ENCODE measurements around the gene ACY1.

The ACY1 gene

DNA sequence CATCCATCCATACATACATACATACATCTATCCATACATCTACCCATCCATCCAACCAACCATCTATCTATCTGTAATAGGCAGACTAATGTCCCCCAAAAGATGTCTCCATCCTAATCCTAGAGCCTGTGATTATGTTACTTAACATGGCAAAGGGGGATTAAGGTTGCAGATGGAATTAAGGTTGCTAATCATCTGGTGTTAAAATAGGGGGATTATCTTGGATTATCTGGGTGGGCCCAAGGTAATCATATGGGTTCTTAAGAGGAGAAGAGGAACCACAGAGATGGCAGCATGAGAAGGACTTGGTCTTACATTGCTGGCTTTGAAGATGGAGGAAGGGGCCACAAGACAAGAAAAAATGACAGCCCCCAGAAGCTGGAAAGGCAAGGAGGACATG, 27.1 kb downstream of the ACY1 start:
- no peak for DNase-seq

DNA sequence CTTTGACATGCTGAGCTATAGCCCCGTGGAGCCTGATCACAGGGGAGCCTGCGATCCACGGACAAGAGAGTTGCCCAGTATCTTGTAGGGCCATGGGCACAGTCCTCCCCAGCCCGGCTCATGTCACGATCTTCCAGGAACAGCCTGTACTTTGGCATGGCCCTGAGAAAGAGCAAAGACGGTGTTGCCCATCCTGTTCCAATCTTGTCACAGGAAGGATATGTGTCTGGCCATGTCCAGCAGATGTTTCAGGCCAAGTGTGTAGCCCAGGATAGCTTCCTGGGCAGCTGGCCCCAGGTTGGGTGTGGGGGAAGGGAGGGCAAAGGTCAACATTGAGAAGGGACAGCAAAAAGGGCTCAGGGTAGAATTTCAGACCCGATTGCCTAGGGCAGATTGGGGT, 29.4 kb downstream of the ACY1 start:
- DNase-seq: no peak

- no peak for DNase-seq
Observed at GRCh38 chr3:52013802-52014598, 30.7 kb downstream of the ACY1 start.

DNA sequence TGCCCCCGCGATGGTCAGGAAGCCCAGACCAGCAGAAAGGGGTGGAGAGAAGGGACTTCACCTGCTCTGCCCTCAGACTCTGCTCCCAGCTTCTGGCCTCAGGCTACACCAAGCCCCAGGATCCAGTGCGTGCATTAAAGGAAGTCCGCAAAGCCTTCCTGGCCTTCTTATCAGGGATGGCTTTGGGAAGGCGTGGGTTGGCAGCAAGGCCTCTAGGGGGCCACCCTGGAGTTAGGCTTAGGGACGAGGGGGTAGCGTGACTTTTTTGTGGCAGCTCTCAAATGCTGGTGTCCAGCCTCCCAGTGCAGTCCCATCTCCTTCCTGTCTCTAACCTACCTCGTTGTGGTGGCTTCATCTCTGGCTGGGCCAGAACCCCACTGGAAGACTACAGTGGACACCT, 31.3 kb downstream of the ACY1 start:
- DNase-seq: no peak

- DNase-seq: no peak
Observed at GRCh38 chr3:52015438-52016228, 32.3 kb downstream of the ACY1 start.

- no peak for DNase-seq
Observed at GRCh38 chr3:52017586-52017985, 34.3 kb downstream of the ACY1 start.

GRCh38 chr3:52018319-52019000, 35.1 kb downstream of the ACY1 start:
- no peak for DNase-seq

DNA sequence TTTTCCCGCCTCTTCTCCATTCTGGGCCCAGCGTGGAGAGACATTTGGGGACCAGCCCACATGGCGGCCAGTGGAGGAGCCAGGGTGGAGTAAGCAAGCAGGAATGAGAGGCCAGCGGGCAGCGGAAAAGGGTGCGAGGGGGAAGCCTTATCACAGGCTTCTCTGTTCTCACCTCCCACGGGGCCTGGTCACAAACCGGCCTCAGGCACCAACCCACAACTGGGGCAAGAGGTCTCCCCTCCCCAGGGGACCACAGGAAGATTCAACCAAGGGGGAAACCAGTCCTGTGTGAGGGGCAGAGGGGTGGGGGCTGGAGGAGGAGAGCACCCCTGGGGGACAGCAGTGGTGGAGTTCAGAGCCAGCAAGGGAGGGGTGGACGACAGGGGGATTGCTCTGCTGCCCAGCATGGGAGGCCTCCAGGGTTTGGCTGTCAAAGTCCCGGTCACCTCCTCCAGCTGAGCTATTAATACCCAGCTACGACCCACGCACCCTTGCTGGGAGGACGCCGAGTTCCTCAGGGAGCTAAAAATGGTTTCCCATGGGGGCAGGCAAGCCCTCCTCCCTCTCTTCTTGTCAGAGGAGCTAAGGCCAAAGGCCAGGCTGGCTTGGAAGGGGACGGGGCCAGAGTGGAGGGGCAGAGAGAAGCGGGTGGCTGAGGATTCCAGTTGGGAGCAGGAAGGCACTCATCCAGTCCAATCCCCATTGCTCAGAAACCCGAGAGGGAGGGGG, 36.2 kb downstream of the ACY1 start:
- DNase-seq: no peak

DNA sequence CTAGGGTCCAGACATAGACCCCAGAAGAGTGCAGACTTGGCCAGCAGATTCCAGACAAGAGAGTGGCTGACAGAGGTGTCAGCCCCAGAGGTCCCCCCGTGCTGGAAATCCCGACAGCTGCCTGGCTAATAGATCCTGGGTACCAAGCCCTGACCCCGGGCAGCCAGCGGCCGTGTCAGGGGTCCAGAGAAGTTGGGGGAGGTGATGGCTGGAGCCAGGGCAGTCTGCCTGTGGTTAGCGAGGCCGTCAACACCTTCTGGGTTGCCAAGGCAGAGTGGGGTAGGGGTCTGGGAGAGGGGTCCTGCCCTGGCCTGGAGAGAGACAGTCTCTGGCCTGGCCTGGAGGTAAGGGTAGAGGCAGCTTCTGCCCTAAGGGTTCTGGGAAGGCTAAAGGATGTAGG, 37.5 kb downstream of the ACY1 start:
- no peak for DNase-seq

GRCh38 chr3:52021489-52022268, 38.3 kb downstream of the ACY1 start:
- peak; percentile 37 for DNase-seq

DNA sequence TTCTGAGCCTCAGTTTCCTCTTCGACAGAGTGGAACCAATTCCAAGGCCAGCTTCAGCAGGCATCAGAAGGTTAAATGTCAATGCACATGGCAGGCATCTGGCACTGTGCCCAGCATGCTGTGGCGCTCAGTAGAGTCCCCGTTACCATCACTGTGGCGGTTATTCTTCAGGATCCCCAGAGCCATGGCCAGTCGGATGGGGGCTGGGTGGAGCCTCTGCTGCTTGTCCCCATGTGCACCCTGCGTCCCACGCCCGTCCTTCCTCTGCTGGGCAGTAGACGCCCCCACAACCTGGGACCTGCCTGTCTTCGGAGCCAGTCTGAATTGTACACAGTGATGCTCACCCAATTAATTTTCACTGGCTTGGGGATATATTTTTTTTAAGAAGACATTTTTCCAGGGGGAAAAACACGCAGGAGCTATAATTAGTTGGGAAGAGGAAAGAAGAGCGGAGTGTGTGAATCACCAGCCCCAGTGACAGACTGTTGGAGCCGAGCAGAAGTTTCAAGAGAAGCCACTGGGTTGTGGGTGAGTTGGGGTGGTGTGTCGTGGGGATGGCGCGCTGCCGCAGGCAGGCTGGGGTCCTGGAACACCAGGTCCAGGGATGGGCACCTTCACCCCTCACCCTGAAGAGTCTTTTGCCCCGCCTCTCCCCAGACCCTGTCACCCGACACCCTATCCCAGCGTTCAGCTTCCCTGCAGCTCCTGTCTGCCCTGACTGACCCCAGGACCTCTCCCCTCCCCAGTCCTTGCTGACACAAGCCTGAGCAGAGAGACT, 39.2 kb downstream of the ACY1 start:
- no peak for DNase-seq

DNA sequence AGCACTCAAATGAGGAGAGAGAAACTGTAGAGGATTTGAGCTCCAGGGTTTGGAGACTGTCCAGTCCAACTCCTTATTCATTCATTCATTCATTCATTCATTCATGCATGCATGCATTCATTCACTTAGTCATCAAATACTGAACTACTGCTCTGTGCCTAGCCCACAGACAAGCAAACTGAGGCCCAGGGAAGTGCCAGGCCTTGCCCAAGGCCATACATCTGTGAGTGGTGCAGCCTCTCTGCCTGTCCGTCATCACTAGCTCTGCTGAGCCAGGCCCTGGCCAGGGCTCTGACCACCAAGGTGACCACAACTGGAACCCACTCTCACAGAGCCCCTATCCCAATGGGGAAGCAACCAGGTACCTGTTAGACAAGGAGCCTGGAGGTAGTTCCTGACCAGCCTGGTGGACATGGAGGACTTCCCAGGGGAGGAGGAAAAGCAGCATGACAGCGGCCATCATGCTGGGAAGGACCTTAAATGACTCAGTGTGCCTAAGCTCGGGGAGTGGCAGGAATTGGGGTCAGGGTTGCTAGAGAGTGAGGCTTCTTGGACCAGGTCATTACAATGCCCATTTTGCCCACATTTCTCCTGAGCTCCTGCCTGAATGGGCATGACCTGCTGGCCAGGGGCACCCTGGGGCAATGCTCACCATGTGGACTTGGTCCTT, 39.9 kb downstream of the ACY1 start:
- no peak for DNase-seq

GRCh38 chr3:52023860-52024764, 40.8 kb downstream of the ACY1 start:
- no peak for DNase-seq

- no peak for DNase-seq
Observed at GRCh38 chr3:52024765-52025452, 41.6 kb downstream of the ACY1 start.

DNA sequence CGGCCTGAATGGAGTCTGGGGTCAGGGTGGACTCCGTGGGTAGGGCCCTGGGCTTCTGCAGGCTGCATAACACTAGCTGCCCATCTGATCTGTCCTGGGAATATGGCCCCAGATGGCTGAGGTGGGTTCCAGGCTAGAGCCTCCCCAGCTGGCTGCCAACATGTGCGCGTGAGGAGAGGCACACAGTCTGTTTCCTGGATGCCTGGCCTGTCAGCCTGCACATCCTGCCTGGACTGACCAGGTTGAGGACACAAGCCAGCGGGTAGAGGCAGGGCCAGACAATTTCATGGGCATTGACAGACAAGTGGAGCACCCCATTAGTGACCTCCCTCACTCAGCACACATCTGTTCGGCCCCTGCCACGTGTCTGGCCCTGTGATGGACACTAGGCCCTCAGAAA, 42.1 kb downstream of the ACY1 start:
- DNase-seq: no peak

DNA sequence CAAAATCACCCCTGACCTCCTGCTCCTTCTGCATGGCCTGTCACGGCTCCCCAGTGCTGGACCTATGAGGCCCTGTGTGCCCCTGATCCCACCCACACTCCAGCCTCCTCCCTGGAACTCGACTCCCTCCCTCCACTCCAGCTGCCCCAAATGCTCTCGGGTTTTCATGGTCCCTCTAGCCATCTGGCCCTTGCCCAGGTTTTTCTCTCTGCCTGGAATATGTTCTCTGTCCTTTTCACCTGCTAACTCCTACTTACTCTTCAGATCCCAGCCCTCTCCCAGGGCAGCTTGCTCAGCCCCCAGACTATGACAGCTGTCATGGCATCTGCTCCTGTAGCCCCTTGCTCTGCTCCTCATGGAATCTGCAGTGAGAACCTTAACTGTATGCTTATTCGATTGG, 42.7 kb downstream of the ACY1 start:
- no peak for DNase-seq

GRCh38 chr3:52028572-52028971, 45.2 kb downstream of the ACY1 start:
- DNase-seq: no peak

DNA sequence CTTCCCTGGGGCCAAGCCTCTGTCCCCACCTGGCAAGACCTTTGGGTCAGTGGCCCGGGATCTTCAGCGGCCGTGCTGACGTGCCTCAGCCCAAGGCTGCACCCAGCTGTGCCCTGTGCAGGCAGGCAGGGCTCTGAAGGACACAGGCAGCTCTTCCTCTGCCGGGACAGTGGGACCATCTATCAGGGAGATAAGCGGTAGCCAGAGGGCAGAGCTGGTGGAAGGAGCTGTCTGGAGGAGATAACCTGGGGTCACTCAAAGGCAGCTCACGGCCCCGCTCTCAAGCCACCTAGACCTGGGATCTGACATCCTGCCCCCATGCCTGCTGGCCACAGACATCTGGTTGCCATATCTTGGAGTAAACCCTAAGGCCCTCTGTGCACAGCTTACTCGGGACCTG, 45.7 kb downstream of the ACY1 start:
- DNase-seq: no peak

DNA sequence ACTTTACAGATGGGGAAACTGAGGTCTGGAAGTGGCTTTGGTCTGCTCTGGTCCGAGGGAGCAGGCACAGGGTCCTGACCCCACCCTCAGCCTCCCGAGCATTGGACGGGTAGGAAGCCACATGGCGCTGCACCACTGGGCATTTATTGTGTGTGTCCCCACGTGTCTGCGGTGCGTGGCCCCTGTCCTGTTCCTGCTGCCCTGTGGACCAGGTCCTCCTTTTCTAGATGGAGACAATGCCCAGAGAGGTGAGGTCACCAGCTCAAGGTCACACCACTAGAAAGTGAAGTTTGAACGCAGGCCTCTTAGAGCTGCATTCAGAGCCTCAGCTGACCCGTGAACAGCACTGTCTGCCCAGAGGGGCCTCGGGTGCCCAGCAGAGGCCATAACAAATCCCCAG, 46.2 kb downstream of the ACY1 start:
- no peak for DNase-seq

Data from NCI-H1092 (cell line).